GM12801 (cell line): Measurements from ENCODE around the gene PROSER2.

ENCODE experiments used
- CTCF ChIP-seq: IDR thresholded peaks from one replicate; pipeline ENCODE4 v1.5.1; 2011; ENCODE audit warnings: control low read depth; ENCODE audit not compliant: insufficient read length; ENCODE audit errors: extremely low read depth

PROSER2 gene

GRCh38 chr10:11783558-11783865 is 39.6 kb upstream of the PROSER2 start:
- no peak for TF ChIP-seq CTCF

GRCh38 chr10:11787374-11787773 is 35.8 kb upstream of the PROSER2 start:
- no peak for TF ChIP-seq CTCF

- no peak for TF ChIP-seq CTCF
Observed at GRCh38 chr10:11787846-11788245, 35.3 kb upstream of the PROSER2 start.

- no peak for TF ChIP-seq CTCF
Observed at GRCh38 chr10:11789306-11789705, 33.9 kb upstream of the PROSER2 start.

- TF ChIP-seq CTCF: no peak
Observed at GRCh38 chr10:11789956-11790355, 33.2 kb upstream of the PROSER2 start.

- TF ChIP-seq CTCF: no peak
Observed at GRCh38 chr10:11793762-11794479, 29.2 kb upstream of the PROSER2 start.

- TF ChIP-seq CTCF: no peak
Observed at GRCh38 chr10:11794566-11794965, 28.6 kb upstream of the PROSER2 start.
